Ovary (tissue), 3 donors: ENCODE measurements around the gene FILIP1L.

ENCODE experiments used
- CTCF ChIP-seq, 3 donors: fragments of 450-650 bp in 2 of 3; fragments of 200-600 bp in 1 of 3; IDR thresholded peaks; one replicate each; pipeline versions ENCODE4 v1.5.1 to v1.8.0; 2016 to 2022; ENCODE audit warnings: antibody characterized with exemption in 3 of 3, mild to moderate bottlenecking in 1 of 3
- EP300 ChIP-seq: sonication (generic); formaldehyde crosslinking; IDR thresholded peaks from one replicate; pipeline ENCODE4 v1.6.1; 2017; ENCODE audit warnings: antibody characterized with exemption
- POLR2A ChIP-seq: fragments of 450-650 bp; IDR thresholded peaks from one replicate; pipeline ENCODE4 v1.6.1; 2017; ENCODE audit warnings: antibody characterized with exemption, mild to moderate bottlenecking, moderate library complexity
- donor health status: DM: no; HTN: no; CAD: no.

GRCh38 chr3:100047455-100048141 is 66.7 kb downstream of the FILIP1L start:
- no peak for TF ChIP-seq POLR2A
- no peak for TF ChIP-seq EP300
- no peak for TF ChIP-seq CTCF (IDR thresholded peaks at IDR 0.05)
